Dermis microvascular lymphatic vessel endothelial cell (primary cell): ENCODE measurements around the gene IFT74. TPM values are rescaled to one million over a fixed set of nuclear protein-coding genes. Genes with fewer than 3 reads are reported as not detected.

Experiments used
- DNase-seq, 2 donors: peaks; one replicate each; pipeline versions ENCODE4 v3.0.0 to v3.0.0-alpha.2; 2010; ENCODE audit warnings: low read depth in 2 of 2
- total RNA-seq: library from RNA; depleted of rRNA; stranded (reverse); fragments of >200 nt; gene quantifications from 2 replicates; pipeline ENCODE4 v1.2.1, GENCODE V29; 2014

Gene IFT74
- total RNA-seq = 4.3 and 5.4 TPM in 2 replicates

- DNase-seq = peak; percentile 97 to 99
Observed at GRCh38 chr9:26955921-26956859, at the start of gene IFT74. IFT74 (plus strand) TSS chr9:26956412; CDS start chr9:26961968, 5,556 bp downstream.

GRCh38 chr9:26913138-26913668, 43.0 kb upstream of the IFT74 start:
- DNase-seq = no peak

GRCh38 chr9:26919698-26920097, 36.5 kb upstream of the IFT74 start:
- no peak for DNase-seq

- no peak for DNase-seq
Observed at GRCh38 chr9:26925609-26926008, 30.6 kb upstream of the IFT74 start.

- no peak for DNase-seq
Observed at GRCh38 chr9:26928902-26929495, 27.2 kb upstream of the IFT74 start.

- no peak for DNase-seq
Observed at GRCh38 chr9:26935847-26936246, 20.4 kb upstream of the IFT74 start.

GRCh38 chr9:26937816-26938371, 18.3 kb upstream of the IFT74 start:
- DNase-seq = no peak

GRCh38 chr9:26939955-26940711, 16.1 kb upstream of the IFT74 start:
- DNase-seq = no peak

GRCh38 chr9:26940779-26941178, 15.4 kb upstream of the IFT74 start:
- DNase-seq = no peak

GRCh38 chr9:26945591-26945990, 10.6 kb upstream of the IFT74 start:
- DNase-seq = no peak

- DNase-seq = peak; percentile 86 to 95
Observed at GRCh38 chr9:26946753-26947727, 9.2 kb upstream of the IFT74 start, which contains the start of gene PLAA. PLAA (minus strand) TSS chr9:26947242; CDS start chr9:26947045, 197 bp downstream.

GRCh38 chr9:26947736-26948135, 8.5 kb upstream of the IFT74 start:
- peak in 1 of 2 donors; percentile 32 for DNase-seq

- no peak for DNase-seq
Observed at GRCh38 chr9:26949637-26950069, 6.6 kb upstream of the IFT74 start.

GRCh38 chr9:26950521-26950920, 5.7 kb upstream of the IFT74 start:
- DNase-seq = no peak

GRCh38 chr9:26951794-26952193, 4.4 kb upstream of the IFT74 start:
- DNase-seq = no peak

- DNase-seq = no peak
Observed at GRCh38 chr9:26954050-26954508, 2.1 kb upstream of the IFT74 start.

- DNase-seq = no peak
Observed at GRCh38 chr9:26955222-26955903, 849 bp upstream of the IFT74 start.

GRCh38 chr9:26956860-26957233, 635 bp downstream of the IFT74 start:
- no peak for DNase-seq

GRCh38 chr9:26971721-26972120, 15.5 kb downstream of the IFT74 start:
- no peak for DNase-seq
